Measurements from ENCODE around the gene ZNF691.
"Not testable (repeated sequence)": the region's sequence is repeated elsewhere in the genome, so short reads cannot be mapped to it uniquely, and the experiment has no call there.

ZNF691 gene

GRCh38 chr1:42851960-42852607, 5.7 kb downstream of the ZNF691 start:
- Mint-ChIP-seq H3K9me3 (no peaks in the 10 kb centered on the region), H3K4me3 (no peak overlapping the region), H3K27ac (ENCODE audit: low read depth) (no peak overlapping the region), H3K36me3 (ENCODE audit: insufficient read depth) (peaks cover 2% of the 10 kb centered on the region), H3K4me1 (peaks cover 23% of the 10 kb centered on the region), H3K27me3 (no peaks in the 10 kb centered on the region)
- ATAC-seq (replicated peaks; ENCODE audit: extremely low read depth, poor library complexity, severe bottlenecking) (no peak), DNase-seq (ENCODE audit: low spot score in 2 of 2) (no peak)

GRCh38 chr1:42852608-42852980, 6.2 kb downstream of the ZNF691 start:
- no peak for ATAC-seq (replicated peaks; ENCODE audit: extremely low read depth, poor library complexity, severe bottlenecking)
- H3K9me3 Mint-ChIP-seq = no peaks in the 10 kb centered on the region
- no peak overlapping the region for H3K27ac Mint-ChIP-seq (ENCODE audit: low read depth)
- H3K36me3 Mint-ChIP-seq (ENCODE audit: insufficient read depth) = peaks cover 2% of the 10 kb centered on the region
- peaks cover 18% of the 10 kb centered on the region for H3K4me1 Mint-ChIP-seq
- DNase-seq (ENCODE audit: low spot score in 2 of 2) = no peak
- H3K27me3 Mint-ChIP-seq = no peaks in the 10 kb centered on the region
- H3K4me3 Mint-ChIP-seq = no peak overlapping the region

DNA sequence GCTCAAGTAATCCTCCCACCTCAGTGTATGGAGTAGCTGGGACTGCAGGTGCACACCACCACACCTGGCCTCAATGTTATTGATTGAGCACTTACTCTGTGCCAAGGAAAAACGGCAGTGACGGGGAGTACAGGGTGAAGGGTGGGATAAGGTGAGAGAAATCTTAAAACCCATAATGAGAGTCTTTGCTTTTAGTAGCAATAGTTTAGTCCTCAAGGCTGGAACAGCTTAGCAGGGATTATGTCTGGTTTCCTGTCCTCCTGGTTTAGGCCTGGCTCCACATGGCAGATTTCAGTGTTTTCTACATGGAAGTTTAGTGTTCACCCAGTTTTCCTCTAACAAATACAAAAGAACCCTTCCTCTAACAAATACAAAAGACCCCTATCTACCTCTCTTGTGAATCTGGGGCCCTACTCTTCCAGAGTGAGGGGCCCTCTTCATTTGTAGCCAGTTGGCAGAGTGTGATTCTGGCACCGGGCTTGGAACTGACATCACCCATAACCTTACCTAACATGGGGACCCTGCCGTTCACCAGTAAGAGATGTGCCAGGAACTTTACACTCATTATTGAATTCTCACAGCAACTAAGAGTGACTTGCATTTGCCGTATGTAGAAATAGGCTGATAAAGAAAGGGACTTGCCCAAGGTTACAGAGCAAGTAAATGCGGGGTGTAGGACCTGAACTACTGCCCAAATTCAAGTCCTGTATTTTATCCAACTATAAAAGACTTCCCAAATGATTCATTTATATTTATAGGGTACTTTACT, 6.9 kb downstream of the ZNF691 start:
- H3K4me3 Mint-ChIP-seq = no peak overlapping the region
- H3K36me3 Mint-ChIP-seq (ENCODE audit: insufficient read depth) = peaks cover 2% of the 10 kb centered on the region
- no peaks in the 10 kb centered on the region for H3K9me3 Mint-ChIP-seq
- no peak for ATAC-seq (replicated peaks; ENCODE audit: extremely low read depth, poor library complexity, severe bottlenecking)
- H3K27me3 Mint-ChIP-seq = no peaks in the 10 kb centered on the region
- peaks cover 10% of the 10 kb centered on the region for H3K4me1 Mint-ChIP-seq
- DNase-seq (ENCODE audit: low spot score in 2 of 2) = no peak
- H3K27ac Mint-ChIP-seq (ENCODE audit: low read depth) = no peak overlapping the region

- not testable (repeated sequence) for H3K4me1 Mint-ChIP-seq; H3K4me3 Mint-ChIP-seq; H3K36me3 Mint-ChIP-seq (ENCODE audit: insufficient read depth); ATAC-seq (replicated peaks; ENCODE audit: extremely low read depth, poor library complexity, severe bottlenecking); H3K27ac Mint-ChIP-seq (ENCODE audit: low read depth); DNase-seq (ENCODE audit: low spot score in 2 of 2)
- H3K27me3 Mint-ChIP-seq = peaks cover 24% of the 10 kb centered on the region
- peaks cover 10% of the 10 kb centered on the region for H3K9me3 Mint-ChIP-seq
These were observed 10.1 kb downstream of the ZNF691 start for GRCh38 chr1:42856554-42856953.

DNA sequence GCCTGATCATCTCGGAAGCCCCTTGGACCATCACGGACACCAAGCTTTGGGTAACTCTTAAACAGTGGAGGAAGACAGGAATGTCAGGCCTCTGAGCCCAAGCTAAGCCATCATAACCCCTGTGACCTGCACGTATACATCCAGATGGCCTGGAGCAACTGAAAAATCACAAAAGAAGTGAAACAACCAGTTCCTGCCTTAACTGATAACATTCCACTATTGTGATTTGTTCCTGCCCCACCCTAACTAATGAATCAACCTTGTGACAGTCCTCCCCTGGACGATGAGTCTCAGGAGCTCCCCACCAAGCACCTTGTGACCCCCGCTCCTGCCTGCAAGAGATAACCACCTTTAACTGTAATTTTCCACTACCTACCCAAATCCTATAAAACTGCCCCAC, 13.0 kb downstream of the ZNF691 start:
- not testable (repeated sequence) for H3K4me3 Mint-ChIP-seq; H3K4me1 Mint-ChIP-seq; ATAC-seq (replicated peaks; ENCODE audit: extremely low read depth, poor library complexity, severe bottlenecking); H3K27ac Mint-ChIP-seq (ENCODE audit: low read depth); H3K36me3 Mint-ChIP-seq (ENCODE audit: insufficient read depth); DNase-seq (ENCODE audit: low spot score in 2 of 2)
- Mint-ChIP-seq H3K9me3 (peaks cover 10% of the 10 kb centered on the region), H3K27me3 (peaks cover 38% of the 10 kb centered on the region)

GRCh38 chr1:42860339-42861013, 14.1 kb downstream of the ZNF691 start:
- H3K9me3 Mint-ChIP-seq = peaks cover 10% of the 10 kb centered on the region
- H3K4me1 Mint-ChIP-seq = no peaks in the 10 kb centered on the region
- no peak for ATAC-seq (replicated peaks; ENCODE audit: extremely low read depth, poor library complexity, severe bottlenecking)
- H3K27ac Mint-ChIP-seq (ENCODE audit: low read depth) = no peak overlapping the region
- DNase-seq (ENCODE audit: low spot score in 2 of 2) = no peak
- peaks cover 42% of the 10 kb centered on the region for H3K27me3 Mint-ChIP-seq
- H3K36me3 Mint-ChIP-seq (ENCODE audit: insufficient read depth) = no peaks in the 10 kb centered on the region
- no peak overlapping the region for H3K4me3 Mint-ChIP-seq

GRCh38 chr1:42861014-42861399, 14.6 kb downstream of the ZNF691 start:
- H3K9me3 Mint-ChIP-seq = peaks cover 10% of the 10 kb centered on the region

GRCh38 chr1:42866549-42866948, 20.1 kb downstream of the ZNF691 start:
- Mint-ChIP-seq H3K36me3 (ENCODE audit: insufficient read depth) (no peaks in the 10 kb centered on the region), H3K27ac (ENCODE audit: low read depth) (no peak overlapping the region), H3K27me3 (peaks cover 35% of the 10 kb centered on the region), H3K9me3 (no peaks in the 10 kb centered on the region), H3K4me1 (no peaks in the 10 kb centered on the region), H3K4me3 (no peak overlapping the region)
- ATAC-seq (replicated peaks; ENCODE audit: extremely low read depth, poor library complexity, severe bottlenecking) (no peak), DNase-seq (ENCODE audit: low spot score in 2 of 2) (no peak)

More at GRCh38 chr1:42861014-42861399, 14.6 kb downstream of the ZNF691 start:
- ATAC-seq (replicated peaks; ENCODE audit: extremely low read depth, poor library complexity, severe bottlenecking) = no peak
- H3K4me1 Mint-ChIP-seq = no peaks in the 10 kb centered on the region
- peaks cover 47% of the 10 kb centered on the region for H3K27me3 Mint-ChIP-seq
- DNase-seq (ENCODE audit: low spot score in 2 of 2) = no peak
- no peak overlapping the region for H3K27ac Mint-ChIP-seq (ENCODE audit: low read depth)
- no peaks in the 10 kb centered on the region for H3K36me3 Mint-ChIP-seq (ENCODE audit: insufficient read depth)
- H3K4me3 Mint-ChIP-seq = no peak overlapping the region

- not testable (repeated sequence) for H3K4me3 Mint-ChIP-seq; DNase-seq (ENCODE audit: low spot score in 2 of 2); ATAC-seq (replicated peaks; ENCODE audit: extremely low read depth, poor library complexity, severe bottlenecking); H3K27ac Mint-ChIP-seq (ENCODE audit: low read depth); H3K36me3 Mint-ChIP-seq (ENCODE audit: insufficient read depth); H3K4me1 Mint-ChIP-seq; H3K9me3 Mint-ChIP-seq
- peaks cover 27% of the 10 kb centered on the region for H3K27me3 Mint-ChIP-seq
These were observed 22.1 kb downstream of the ZNF691 start for GRCh38 chr1:42868466-42868865.

DNA sequence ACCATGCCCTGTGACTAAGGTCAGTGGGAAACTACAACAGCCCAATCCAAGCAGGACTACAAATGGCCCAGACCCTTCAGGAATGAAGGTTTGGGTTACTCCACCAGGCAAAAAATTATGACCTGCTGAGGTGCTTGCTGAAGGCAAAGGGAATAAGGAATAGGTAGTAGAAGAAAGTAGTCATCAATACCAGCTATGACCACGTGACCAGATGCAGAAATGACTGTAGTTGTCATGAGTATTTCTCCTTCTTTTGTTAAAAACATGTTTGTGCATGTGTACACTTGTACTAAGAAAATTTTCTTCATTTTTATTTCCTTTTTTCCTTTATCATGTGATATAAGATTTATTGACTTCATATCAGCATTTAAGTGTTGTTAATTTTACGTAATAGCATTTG, 22.8 kb downstream of the ZNF691 start:
- peaks cover 21% of the 10 kb centered on the region for H3K27me3 Mint-ChIP-seq
- not testable (repeated sequence) for ATAC-seq (replicated peaks; ENCODE audit: extremely low read depth, poor library complexity, severe bottlenecking); H3K36me3 Mint-ChIP-seq (ENCODE audit: insufficient read depth); DNase-seq (ENCODE audit: low spot score in 2 of 2); H3K4me3 Mint-ChIP-seq; H3K27ac Mint-ChIP-seq (ENCODE audit: low read depth); H3K4me1 Mint-ChIP-seq; H3K9me3 Mint-ChIP-seq

DNA sequence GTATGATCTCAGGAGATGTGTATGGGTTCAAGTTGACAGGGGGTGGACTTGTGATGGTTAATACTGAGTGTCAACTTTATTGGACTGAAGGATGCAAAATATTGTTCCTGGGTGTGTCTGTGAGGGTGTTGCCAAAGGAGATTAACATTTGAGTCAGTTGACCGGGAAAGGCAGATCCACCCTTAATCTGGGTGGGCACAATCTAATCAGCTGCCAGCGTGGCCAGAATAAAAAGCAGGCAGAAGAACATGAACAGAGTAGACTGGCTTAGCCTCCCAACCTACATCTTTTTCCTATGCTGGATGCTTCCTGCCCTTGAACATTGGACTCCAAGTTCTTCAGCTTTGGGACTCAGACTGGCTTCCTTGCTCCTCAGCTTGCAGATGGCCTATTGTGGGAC, 23.3 kb downstream of the ZNF691 start:
- ATAC-seq (replicated peaks; ENCODE audit: extremely low read depth, poor library complexity, severe bottlenecking); H3K27ac Mint-ChIP-seq (ENCODE audit: low read depth); H3K4me3 Mint-ChIP-seq; H3K9me3 Mint-ChIP-seq; H3K4me1 Mint-ChIP-seq; DNase-seq (ENCODE audit: low spot score in 2 of 2); H3K36me3 Mint-ChIP-seq (ENCODE audit: insufficient read depth): not testable (repeated sequence)
- peaks cover 21% of the 10 kb centered on the region for H3K27me3 Mint-ChIP-seq

- H3K9me3 Mint-ChIP-seq; DNase-seq (ENCODE audit: low spot score in 2 of 2); H3K27ac Mint-ChIP-seq (ENCODE audit: low read depth); ATAC-seq (replicated peaks; ENCODE audit: extremely low read depth, poor library complexity, severe bottlenecking); H3K36me3 Mint-ChIP-seq (ENCODE audit: insufficient read depth); H3K4me1 Mint-ChIP-seq; H3K4me3 Mint-ChIP-seq: not testable (repeated sequence)
- H3K27me3 Mint-ChIP-seq = peaks cover 15% of the 10 kb centered on the region
These were observed 26.7 kb downstream of the ZNF691 start for GRCh38 chr1:42873108-42873507.

- Mint-ChIP-seq H3K4me3 (no peak overlapping the region), H3K36me3 (ENCODE audit: insufficient read depth) (no peaks in the 10 kb centered on the region), H3K4me1 (no peaks in the 10 kb centered on the region), H3K27me3 (peaks cover 14% of the 10 kb centered on the region), H3K27ac (ENCODE audit: low read depth) (no peak overlapping the region), H3K9me3 (peaks cover 6% of the 10 kb centered on the region)
- ATAC-seq (replicated peaks; ENCODE audit: extremely low read depth, poor library complexity, severe bottlenecking) = no peak
- no peak for DNase-seq (ENCODE audit: low spot score in 2 of 2)
These were observed 27.3 kb downstream of the ZNF691 start for GRCh38 chr1:42873670-42874069.

Data from central memory CD8-positive, alpha-beta T cell (primary cell).